ENCODE measurements around the gene GDPD5. TPM values are rescaled to one million over a fixed set of nuclear protein-coding genes. Genes with fewer than 3 reads are reported as not detected.

The GDPD5 gene
- total RNA-seq, 2 donors from 2014 or later = 3.0 to 8.6 TPM

- Histone ChIP-seq H3K4me3 (ENCODE audit: low read length) (no peak overlapping the region), H3K27ac (ENCODE audit: low read depth, low read length) (no peak overlapping the region), H3K9ac (ENCODE audit: extremely low read depth, low read length, poor library complexity, severe bottlenecking) (no peak overlapping the region), H3K27me3 (ENCODE audit: control insufficient read depth, insufficient read depth, low read length, poor library complexity, severe bottlenecking) (no peaks in the 10 kb centered on the region), H3K9me3 (ENCODE audit: control insufficient read depth, low read length) (no peaks in the 10 kb centered on the region), H3K4me1 (ENCODE audit: control insufficient read depth, insufficient read depth, low read length) (peaks cover 20% of the 10 kb centered on the region), H3K36me3 (ENCODE audit: control insufficient read depth, insufficient read depth, low read length) (no peaks in the 10 kb centered on the region)
- WGBS, 2 experiments (ENCODE audit: insufficient coverage in 1 of 2, insufficient read length in 1 of 2) = 90 to 96% methylated on average over 4 to 5 of the region's 5 CpGs
- no peak overlapping the region for H3K4me3 Mint-ChIP-seq
- no peak overlapping the region for H3K27ac Mint-ChIP-seq
- no peaks in the 10 kb centered on the region for H3K9me3 Mint-ChIP-seq
- H3K36me3 Mint-ChIP-seq (ENCODE audit: low read depth) = no peaks in the 10 kb centered on the region
- no peak for DNase-seq
- no peak for TF ChIP-seq CTCF (conservative IDR thresholded peaks at IDR 0.05)
- no peaks in the 10 kb centered on the region for H3K27me3 Mint-ChIP-seq (ENCODE audit: insufficient read depth)
- peaks cover 22% of the 10 kb centered on the region for H3K4me1 Mint-ChIP-seq
These were observed 46.8 kb downstream of the GDPD5 start for GRCh38 chr11:75478783-75479596.

GRCh38 chr11:75477614-75477935 is 48.2 kb downstream of the GDPD5 start:
- no peaks in the 10 kb centered on the region for H3K9me3 ChIP-seq (ENCODE audit: control insufficient read depth, low read length)
- no peaks in the 10 kb centered on the region for H3K9me3 Mint-ChIP-seq
- H3K27ac ChIP-seq (ENCODE audit: low read depth, low read length) = no peak overlapping the region
- H3K27ac Mint-ChIP-seq = no peak overlapping the region
- H3K27me3 Mint-ChIP-seq (ENCODE audit: insufficient read depth) = no peaks in the 10 kb centered on the region
- H3K4me1 ChIP-seq (ENCODE audit: control insufficient read depth, insufficient read depth, low read length) = peaks cover 20% of the 10 kb centered on the region
- no peaks in the 10 kb centered on the region for H3K36me3 Mint-ChIP-seq (ENCODE audit: low read depth)
- H3K27me3 ChIP-seq (ENCODE audit: control insufficient read depth, insufficient read depth, low read length, poor library complexity, severe bottlenecking) = no peaks in the 10 kb centered on the region
- WGBS, 2 experiments (ENCODE audit: insufficient coverage in 1 of 2, insufficient read length in 1 of 2) = 90 to 96% methylated on average over 7 to 12 of the region's 12 CpGs
- H3K36me3 ChIP-seq (ENCODE audit: control insufficient read depth, insufficient read depth, low read length) = no peaks in the 10 kb centered on the region
- TF ChIP-seq CTCF (conservative IDR thresholded peaks at IDR 0.05) = no peak
- H3K4me1 Mint-ChIP-seq = peaks cover 22% of the 10 kb centered on the region
- no peak overlapping the region for H3K9ac ChIP-seq (ENCODE audit: extremely low read depth, low read length, poor library complexity, severe bottlenecking)
- H3K4me3 Mint-ChIP-seq = no peak overlapping the region
- H3K4me3 ChIP-seq (ENCODE audit: low read length) = no peak overlapping the region
- no peak for DNase-seq

- Histone ChIP-seq H3K27me3 (ENCODE audit: control insufficient read depth, insufficient read depth, low read length, poor library complexity, severe bottlenecking) (no peaks in the 10 kb centered on the region), H3K27ac (ENCODE audit: low read depth, low read length) (no peak overlapping the region), H3K36me3 (ENCODE audit: control insufficient read depth, insufficient read depth, low read length) (no peaks in the 10 kb centered on the region), H3K9ac (ENCODE audit: extremely low read depth, low read length, poor library complexity, severe bottlenecking) (peak overlapping the region; percentile 41), H3K9me3 (ENCODE audit: control insufficient read depth, low read length) (no peaks in the 10 kb centered on the region), H3K4me1 (ENCODE audit: control insufficient read depth, insufficient read depth, low read length) (peaks cover 20% of the 10 kb centered on the region), H3K4me3 (ENCODE audit: low read length) (no peak overlapping the region)
- Mint-ChIP-seq H3K36me3 (ENCODE audit: low read depth) (no peaks in the 10 kb centered on the region), H3K9me3 (no peaks in the 10 kb centered on the region), H3K27ac (peak overlapping the region; percentile 52), H3K4me1 (peaks cover 22% of the 10 kb centered on the region), H3K4me3 (no peak overlapping the region), H3K27me3 (ENCODE audit: insufficient read depth) (no peaks in the 10 kb centered on the region)
- 80 to 89% methylated on average over 6 to 7 of the region's 10 CpGs for WGBS, 2 experiments (ENCODE audit: insufficient coverage in 1 of 2, insufficient read length in 1 of 2)
- no peak for DNase-seq
- TF ChIP-seq CTCF (conservative IDR thresholded peaks at IDR 0.05) = no peak
These were observed 48.8 kb downstream of the GDPD5 start for GRCh38 chr11:75476739-75477613.
